PFSK-1 (cell line): ENCODE measurements around the gene SMDT1.

Source experiments
- FOXP2 ChIP-seq: optimal IDR thresholded peaks from 2 replicates; pipeline ENCODE3; 2011; ENCODE audit warnings: borderline replicate concordance, control low read depth, inconsistent platforms; ENCODE audit not compliant: insufficient read depth; ENCODE audit errors: extremely low read length, extremely low read depth
- POLR2AphosphoS5 ChIP-seq: IDR thresholded peaks from 2 replicates; pipeline ENCODE4 v1.6.1; 2012; ENCODE audit warnings: low read depth, mild to moderate bottlenecking, control low read depth, low read length, moderate library complexity
- REST ChIP-seq, 2 experiments: IDR thresholded peaks; 2 replicates each; pipeline versions ENCODE4 v1.6.1 to v1.8.0; 2011 to 2012; ENCODE audit warnings: low read depth in 2 of 2, low read length in 2 of 2, control low read depth in 1 of 2, inconsistent platforms in 1 of 2, mild to moderate bottlenecking in 1 of 2, moderate library complexity in 1 of 2; ENCODE audit not compliant: insufficient read depth in 1 of 2
- SIN3A ChIP-seq: IDR thresholded peaks from 2 replicates; pipeline ENCODE4 v1.6.1; 2012; ENCODE audit warnings: mild to moderate bottlenecking, low read length, moderate library complexity, borderline replicate concordance; ENCODE audit not compliant: insufficient read depth
- TAF1 ChIP-seq: IDR thresholded peaks from 2 replicates; pipeline ENCODE4 v1.6.1; 2012; ENCODE audit warnings: low read length, control low read depth, borderline replicate concordance; ENCODE audit not compliant: insufficient read depth

The SMDT1 gene

DNA sequence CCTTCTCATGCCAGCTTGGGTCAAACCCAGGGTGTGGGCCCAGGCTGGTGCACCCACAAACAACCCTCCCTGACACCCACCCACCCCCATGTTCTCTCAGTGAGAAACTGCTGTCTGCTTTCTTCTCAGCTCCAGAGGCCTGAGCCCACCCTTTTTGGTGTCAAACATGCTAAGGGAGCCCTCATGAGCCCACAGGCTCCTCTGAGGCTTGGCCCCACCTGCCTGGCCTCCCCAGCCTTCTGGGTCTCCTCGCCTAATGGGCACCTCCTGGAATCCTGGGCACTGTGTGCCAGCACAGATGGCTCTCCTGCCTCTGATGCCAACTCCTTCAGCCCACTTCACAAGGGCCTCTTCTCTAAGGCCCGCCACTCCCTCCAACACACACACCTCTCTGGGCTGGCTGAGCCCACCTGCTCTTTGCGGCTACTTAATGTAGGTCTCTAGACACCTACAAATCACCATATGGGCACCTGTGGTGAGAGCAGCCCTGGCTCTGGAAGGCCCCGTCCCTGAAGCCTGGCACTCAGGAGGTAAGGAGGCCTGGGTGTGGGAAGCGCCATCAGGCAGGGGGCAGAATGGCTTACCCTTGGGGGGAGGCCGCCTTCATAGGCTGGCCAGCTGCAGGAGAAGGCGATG, 13.3 kb upstream of the SMDT1 start:
- TF ChIP-seq POLR2AphosphoS5 (no peak), TAF1 (no peak), FOXP2 (no peak)

DNA sequence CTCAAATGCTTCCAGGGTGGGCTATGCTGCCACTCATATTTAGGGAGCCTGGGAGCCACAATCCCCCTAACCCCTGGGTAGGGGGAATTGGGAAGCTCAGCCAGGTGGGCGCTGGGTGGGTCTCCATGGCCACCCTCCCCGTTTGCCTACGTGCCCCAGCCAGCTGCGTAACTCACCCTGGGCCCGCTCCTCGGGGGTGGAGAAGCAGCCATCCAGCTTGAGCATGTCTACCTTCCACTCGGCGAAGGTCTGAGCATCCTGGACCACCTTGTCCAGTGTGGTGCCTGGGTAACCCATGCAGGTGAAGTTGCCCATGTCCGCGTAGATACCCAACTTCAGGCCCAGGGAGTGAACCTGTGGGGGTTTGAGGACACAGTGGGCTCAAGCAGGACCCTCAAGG, 12.6 kb upstream of the SMDT1 start:
- TF ChIP-seq POLR2AphosphoS5 = no peak
- TF ChIP-seq TAF1 = no peak
- TF ChIP-seq REST (IDR thresholded peaks at IDR 0.05; ENCODE audit: insufficient read depth in 1 of 2, low read depth in 2 of 2, low read length in 2 of 2) = no peak
- TF ChIP-seq SIN3A = no peak
- no peak for TF ChIP-seq FOXP2

DNA sequence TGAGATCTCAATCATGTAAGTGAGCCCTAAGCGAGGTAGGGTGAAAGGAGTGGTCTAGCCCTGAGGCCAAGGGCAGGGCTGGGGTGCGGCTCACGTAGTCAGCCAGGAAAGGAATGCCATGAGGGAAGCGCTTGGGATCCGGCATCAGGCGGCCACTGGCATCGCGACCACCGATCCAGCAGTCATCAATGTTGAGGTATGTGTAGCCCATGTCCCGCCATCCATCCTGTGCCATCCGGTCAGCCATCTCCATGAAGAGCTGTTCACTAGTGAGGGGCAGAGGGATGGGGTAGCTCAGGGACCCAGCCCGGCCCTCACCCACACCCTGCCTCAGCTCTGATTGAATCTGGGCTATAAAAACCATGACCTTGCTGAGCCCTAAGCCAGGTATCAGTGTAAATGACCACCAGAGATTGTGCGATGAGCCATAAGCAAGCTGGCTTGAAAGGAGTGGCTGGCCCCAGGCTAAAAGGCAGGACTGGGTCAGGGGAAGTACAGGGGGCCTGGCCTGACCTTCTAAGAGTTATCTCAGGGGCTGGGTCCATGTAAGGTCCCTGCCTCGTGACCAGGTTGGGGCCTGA, 11.7 kb upstream of the SMDT1 start:
- TF ChIP-seq REST (IDR thresholded peaks at IDR 0.05; ENCODE audit: insufficient read depth in 1 of 2, low read depth in 2 of 2, low read length in 2 of 2) (no peak), TAF1 (no peak), SIN3A (no peak), POLR2AphosphoS5 (no peak), FOXP2 (no peak)

DNA sequence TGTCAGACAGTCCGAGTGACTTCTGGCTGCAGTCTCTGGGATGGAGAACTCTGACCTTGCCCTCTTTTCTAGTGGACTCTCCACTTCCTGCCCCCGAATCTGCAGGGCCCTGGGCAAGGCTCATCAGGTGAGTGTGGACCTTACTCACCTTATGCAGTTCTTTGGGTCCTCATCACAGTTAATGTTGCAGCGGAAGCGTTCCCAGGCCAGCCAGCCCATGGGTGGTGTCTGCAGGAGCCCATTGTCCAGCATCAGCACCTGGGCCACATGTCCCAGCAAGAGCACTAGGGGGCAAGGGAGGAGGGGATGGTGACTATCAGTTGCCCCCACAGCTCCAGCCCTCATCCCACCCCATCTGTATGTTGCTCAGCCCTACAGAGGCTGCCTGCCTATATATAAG, 11.2 kb upstream of the SMDT1 start:
- TF ChIP-seq POLR2AphosphoS5 = no peak
- TF ChIP-seq REST (IDR thresholded peaks at IDR 0.05; ENCODE audit: insufficient read depth in 1 of 2, low read depth in 2 of 2, low read length in 2 of 2) = no peak
- no peak for TF ChIP-seq SIN3A
- TF ChIP-seq TAF1 = no peak

DNA sequence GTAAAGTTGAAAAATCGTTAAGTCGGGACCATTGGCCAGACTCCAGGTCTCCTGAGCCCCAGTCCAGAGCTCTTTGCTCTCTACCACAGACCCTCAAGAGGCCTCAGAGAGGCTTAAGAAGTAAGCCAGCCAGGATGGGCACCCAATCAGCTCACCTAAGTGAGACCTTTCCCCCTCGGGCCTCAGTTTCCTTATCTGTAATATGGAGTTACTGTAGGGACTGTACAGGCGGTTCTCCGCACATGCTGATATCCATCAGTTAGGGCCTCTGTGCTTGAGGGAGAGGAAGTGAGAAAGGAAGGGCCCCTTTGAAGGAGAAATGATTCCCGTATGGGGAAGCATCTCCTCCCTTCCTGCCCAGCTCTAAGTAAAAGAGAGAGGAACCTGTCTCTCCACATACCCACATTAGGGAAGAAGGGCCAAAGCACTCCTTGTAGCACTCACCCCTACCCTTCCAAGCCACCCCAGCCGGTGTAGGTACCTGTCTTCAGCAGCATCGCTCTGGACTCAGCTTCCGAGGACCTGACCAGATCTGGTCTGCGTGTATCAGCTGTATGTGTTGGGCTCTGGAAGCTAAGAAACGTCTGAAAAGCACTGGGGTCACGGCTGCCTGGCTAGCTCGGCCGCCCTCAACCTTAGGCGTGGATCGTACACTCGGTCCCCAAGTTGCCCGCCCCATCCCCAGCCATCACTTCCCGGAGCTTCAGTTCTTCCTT, 9.5 kb upstream of the SMDT1 start:
- TF ChIP-seq REST (IDR thresholded peaks at IDR 0.05; ENCODE audit: insufficient read depth in 1 of 2, low read depth in 2 of 2, low read length in 2 of 2) (no peak), FOXP2 (no peak), POLR2AphosphoS5 (no peak), SIN3A (no peak), TAF1 (no peak)
